Measurements from ENCODE around the gene AREG.

- TF ChIP-seq CTCF (conservative IDR thresholded peaks at IDR 0.05; ENCODE audit: low read depth, low read length), result no peak
- peak; percentile 43; the same call in 1 of the 2 replicates for TF ChIP-seq NFE2L2 (IDR thresholded peaks at IDR 0.05; ENCODE audit: low read depth, low read length)
- TF ChIP-seq, protein P1, sequence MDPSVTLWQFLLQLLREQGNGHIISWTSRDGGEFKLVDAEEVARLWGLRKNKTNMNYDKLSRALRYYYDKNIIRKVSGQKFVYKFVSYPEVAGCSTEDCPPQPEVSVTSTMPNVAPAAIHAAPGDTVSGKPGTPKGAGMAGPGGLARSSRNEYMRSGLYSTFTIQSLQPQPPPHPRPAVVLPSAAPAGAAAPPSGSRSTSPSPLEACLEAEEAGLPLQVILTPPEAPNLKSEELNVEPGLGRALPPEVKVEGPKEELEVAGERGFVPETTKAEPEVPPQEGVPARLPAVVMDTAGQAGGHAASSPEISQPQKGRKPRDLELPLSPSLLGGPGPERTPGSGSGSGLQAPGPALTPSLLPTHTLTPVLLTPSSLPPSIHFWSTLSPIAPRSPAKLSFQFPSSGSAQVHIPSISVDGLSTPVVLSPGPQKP (IDR thresholded peaks at IDR 0.05; ENCODE audit: borderline replicate concordance, low read depth, low read length), result no peak
- no peak for TF ChIP-seq RAD21 (IDR thresholded peaks at IDR 0.05; ENCODE audit: low read length)
- no peak for TF ChIP-seq MXI1 (IDR thresholded peaks at IDR 0.05; ENCODE audit: borderline replicate concordance, low read depth, low read length)
- no peak for TF ChIP-seq BHLHE40 (IDR thresholded peaks at IDR 0.05; ENCODE audit: low read depth, low read length)
- TF ChIP-seq POLR2A (IDR thresholded peaks at IDR 0.05; ENCODE audit: low read depth, low read length), result no peak
These were observed 58.6 kb downstream of the AREG start for GRCh38 chr4:74503580-74503979.

Data from IMR-90 (cell line).